Parathyroid adenoma (tissue), 2 donors: ENCODE measurements around the gene RNPEPL1.

Experiments
- H2AFZ ChIP-seq: fragments of 300-600 bp; sonication (generic); one replicate; pipeline ENCODE4 v1.7.0; 2017; ENCODE audit warnings: antibody characterized with exemption, mild to moderate bottlenecking
- H3K27ac ChIP-seq: fragments of 300-600 bp; sonication (generic); one replicate; pipeline ENCODE4 v1.7.0; 2017
- H3K27me3 ChIP-seq: fragments of 300-600 bp; sonication (generic); one replicate; pipeline ENCODE4 v1.7.0; 2017; ENCODE audit warnings: low read length; ENCODE audit not compliant: control insufficient read depth, insufficient read depth
- H3K36me3 ChIP-seq: fragments of 300-600 bp; sonication (generic); one replicate; pipeline ENCODE4 v1.7.0; 2017; ENCODE audit warnings: low read length; ENCODE audit not compliant: control insufficient read depth, insufficient read depth
- H3K4me1 ChIP-seq: fragments of 300-600 bp; sonication (generic); one replicate; pipeline ENCODE4 v1.7.0; 2017; ENCODE audit warnings: control low read depth
- H3K4me2 ChIP-seq: fragments of 300-600 bp; sonication (generic); one replicate; pipeline ENCODE4 v1.7.0; 2017; ENCODE audit warnings: low read length
- H3K4me3 ChIP-seq: fragments of 300-600 bp; sonication (generic); one replicate; pipeline ENCODE4 v1.7.0; 2017; ENCODE audit warnings: low read depth, low read length
- H3K79me2 ChIP-seq: fragments of 300-600 bp; sonication (generic); one replicate; pipeline ENCODE4 v1.7.0; 2017; ENCODE audit warnings: control low read depth
- H3K9ac ChIP-seq: fragments of 300-600 bp; sonication (generic); one replicate; pipeline ENCODE4 v1.7.0; 2017; ENCODE audit warnings: mild to moderate bottlenecking
- H3K9me3 ChIP-seq: fragments of 300-600 bp; sonication (generic); one replicate; pipeline ENCODE4 v1.7.0; 2017; ENCODE audit warnings: low read length; ENCODE audit not compliant: control insufficient read depth
- TF ChIP-seq, protein P1 (sequence below): fragments of 300-600 bp; sonication (generic); IDR thresholded peaks from one replicate; pipeline ENCODE4 v1.7.0; 2017; ENCODE audit warnings: antibody characterized with exemption, mild to moderate bottlenecking
- donor health status: primary hyperparathyroidism.

Gene RNPEPL1

DNA sequence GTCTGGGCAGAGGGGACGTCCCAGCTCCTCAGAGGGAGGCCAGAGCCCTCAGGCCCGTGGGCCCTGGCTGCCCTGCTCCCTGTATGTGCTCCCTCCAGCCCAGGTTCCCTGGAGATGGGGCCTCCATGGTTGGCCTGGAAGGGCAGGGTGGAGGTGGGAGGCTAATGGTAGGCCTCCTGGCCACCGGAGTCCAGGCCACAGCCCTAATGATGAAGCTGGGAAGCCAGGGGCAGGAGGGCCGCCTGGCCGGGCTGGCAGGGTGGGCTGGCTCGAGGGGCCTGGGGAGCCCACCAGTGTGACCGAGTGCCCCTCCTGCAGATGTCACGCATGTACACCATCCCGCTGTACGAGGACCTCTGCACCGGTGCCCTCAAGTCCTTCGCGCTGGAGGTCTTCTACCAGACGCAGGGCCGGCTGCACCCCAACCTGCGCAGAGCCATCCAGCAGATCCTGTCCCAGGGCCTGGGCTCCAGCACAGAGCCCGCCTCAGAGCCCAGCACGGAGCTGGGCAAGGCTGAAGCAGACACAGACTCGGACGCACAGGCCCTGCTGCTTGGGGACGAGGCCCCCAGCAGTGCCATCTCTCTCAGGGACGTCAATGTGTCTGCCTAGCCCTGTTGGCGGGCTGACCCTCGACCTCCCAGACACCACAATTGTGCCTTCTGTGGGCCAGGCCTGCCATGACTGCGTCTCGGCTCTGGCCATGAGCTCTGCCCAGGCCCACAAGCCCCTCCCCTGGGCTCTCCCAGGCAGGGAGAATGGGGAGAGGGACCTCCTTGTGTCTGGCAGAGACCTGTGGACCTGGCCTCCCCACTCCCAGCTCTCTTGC, 9.2 kb downstream of the RNPEPL1 start:
- H3K4me3 ChIP-seq: no peak overlapping the region
- H3K9me3 ChIP-seq: no peaks in the 10 kb centered on the region
- no peak overlapping the region for H3K9ac ChIP-seq
- H3K79me2 ChIP-seq: peaks cover 21% of the 10 kb centered on the region
- no peak overlapping the region for H3K4me2 ChIP-seq
- no peak overlapping the region for H2AFZ ChIP-seq
- no peaks in the 10 kb centered on the region for H3K36me3 ChIP-seq
- no peaks in the 10 kb centered on the region for H3K27me3 ChIP-seq
- H3K4me1 ChIP-seq: no peaks in the 10 kb centered on the region
- H3K27ac ChIP-seq: no peak overlapping the region
- TF ChIP-seq, protein P1, sequence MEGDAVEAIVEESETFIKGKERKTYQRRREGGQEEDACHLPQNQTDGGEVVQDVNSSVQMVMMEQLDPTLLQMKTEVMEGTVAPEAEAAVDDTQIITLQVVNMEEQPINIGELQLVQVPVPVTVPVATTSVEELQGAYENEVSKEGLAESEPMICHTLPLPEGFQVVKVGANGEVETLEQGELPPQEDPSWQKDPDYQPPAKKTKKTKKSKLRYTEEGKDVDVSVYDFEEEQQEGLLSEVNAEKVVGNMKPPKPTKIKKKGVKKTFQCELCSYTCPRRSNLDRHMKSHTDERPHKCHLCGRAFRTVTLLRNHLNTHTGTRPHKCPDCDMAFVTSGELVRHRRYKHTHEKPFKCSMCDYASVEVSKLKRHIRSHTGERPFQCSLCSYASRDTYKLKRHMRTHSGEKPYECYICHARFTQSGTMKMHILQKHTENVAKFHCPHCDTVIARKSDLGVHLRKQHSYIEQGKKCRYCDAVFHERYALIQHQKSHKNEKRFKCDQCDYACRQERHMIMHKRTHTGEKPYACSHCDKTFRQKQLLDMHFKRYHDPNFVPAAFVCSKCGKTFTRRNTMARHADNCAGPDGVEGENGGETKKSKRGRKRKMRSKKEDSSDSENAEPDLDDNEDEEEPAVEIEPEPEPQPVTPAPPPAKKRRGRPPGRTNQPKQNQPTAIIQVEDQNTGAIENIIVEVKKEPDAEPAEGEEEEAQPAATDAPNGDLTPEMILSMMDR: no peak

DNA sequence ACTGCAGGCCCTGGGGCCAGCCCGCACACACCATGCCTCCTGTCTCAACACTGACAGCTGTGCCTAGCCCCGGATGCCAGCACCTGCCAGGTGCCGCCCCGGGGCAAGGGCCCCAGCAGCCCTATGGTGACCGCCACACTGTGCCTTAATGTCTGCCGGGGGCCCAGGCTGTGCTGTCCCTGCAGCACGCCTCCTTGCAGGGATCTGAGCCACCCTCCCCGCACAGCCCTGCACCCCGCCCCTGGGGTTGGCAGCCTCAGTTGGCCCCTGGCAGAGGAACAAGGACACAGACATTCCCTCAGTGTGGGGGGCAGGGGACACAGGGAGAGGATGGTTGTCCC, 9.8 kb downstream of the RNPEPL1 start:
- Histone ChIP-seq H2AFZ (no peak overlapping the region), H3K27ac (no peak overlapping the region), H3K4me3 (no peak overlapping the region), H3K4me1 (no peaks in the 10 kb centered on the region), H3K9me3 (no peaks in the 10 kb centered on the region), H3K36me3 (no peaks in the 10 kb centered on the region), H3K4me2 (no peak overlapping the region), H3K27me3 (no peaks in the 10 kb centered on the region), H3K79me2 (peaks cover 25% of the 10 kb centered on the region), H3K9ac (no peak overlapping the region)
- TF ChIP-seq, protein P1: no peak

DNA sequence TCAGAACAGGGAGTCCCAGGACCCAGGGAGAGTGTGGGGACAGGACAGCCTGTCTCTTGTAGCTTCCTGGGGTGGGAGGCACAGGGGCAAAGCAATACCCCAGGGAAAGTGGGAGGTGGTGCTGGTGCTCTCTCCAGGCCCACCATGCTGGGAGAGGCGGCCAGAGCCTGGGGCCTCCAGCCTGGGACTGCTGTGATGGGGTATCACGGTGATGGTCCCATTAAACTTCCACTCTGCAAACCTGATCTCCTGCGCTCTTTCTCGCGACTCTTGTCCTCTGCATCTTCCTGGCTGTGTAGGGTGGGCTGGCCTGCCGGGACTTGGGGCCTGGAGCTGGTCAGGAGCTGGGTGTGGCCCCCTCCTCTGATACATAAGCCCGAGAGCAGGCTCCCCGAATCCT, 10.2 kb downstream of the RNPEPL1 start:
- H3K4me1 ChIP-seq: no peaks in the 10 kb centered on the region
- TF ChIP-seq, protein P1: no peak
- peaks cover 25% of the 10 kb centered on the region for H3K79me2 ChIP-seq
- no peak overlapping the region for H3K9ac ChIP-seq
- no peak overlapping the region for H3K4me3 ChIP-seq
- no peak overlapping the region for H2AFZ ChIP-seq
- H3K4me2 ChIP-seq: no peak overlapping the region
- no peaks in the 10 kb centered on the region for H3K36me3 ChIP-seq
- no peaks in the 10 kb centered on the region for H3K27me3 ChIP-seq
- H3K9me3 ChIP-seq: no peaks in the 10 kb centered on the region
- no peak overlapping the region for H3K27ac ChIP-seq

DNA sequence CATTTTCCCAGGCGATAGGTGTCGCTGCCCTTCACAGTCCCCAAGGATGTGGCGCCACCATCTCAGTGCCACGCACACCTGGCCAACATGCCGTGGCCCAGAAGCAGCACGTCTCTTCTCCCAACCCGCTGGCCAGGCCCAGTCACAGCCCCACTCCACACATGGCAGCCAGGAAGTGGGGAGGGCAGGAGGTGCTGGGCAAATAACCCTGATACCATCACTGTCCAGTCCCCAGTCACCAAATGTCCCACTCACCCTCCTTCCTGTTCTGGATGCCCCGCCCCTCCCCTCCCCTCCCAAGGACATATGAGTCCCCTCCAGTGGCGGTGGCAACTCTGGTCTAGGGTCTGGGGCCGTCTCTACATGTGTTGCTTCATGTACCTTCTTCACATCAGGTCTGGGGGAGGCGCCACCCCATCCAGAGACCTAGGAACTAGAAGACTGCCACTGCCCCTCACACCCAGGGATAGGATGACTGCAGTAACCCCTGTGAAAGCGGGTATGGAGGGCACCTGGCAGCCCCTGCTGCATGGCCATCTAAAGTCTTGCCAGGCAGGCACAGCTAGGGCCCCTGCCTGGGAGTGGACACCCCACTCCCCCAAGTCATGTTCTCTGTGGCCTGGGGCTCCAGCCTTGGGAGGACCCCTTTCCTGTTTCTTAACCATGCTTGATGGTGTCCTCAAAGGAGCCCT, 10.9 kb downstream of the RNPEPL1 start:
- H3K4me3 ChIP-seq: no peak overlapping the region

More for the DNA sequence above, 10.9 kb downstream of the RNPEPL1 start:
- Histone ChIP-seq H3K27me3 (no peaks in the 10 kb centered on the region), H3K4me2 (no peak overlapping the region), H3K4me1 (no peaks in the 10 kb centered on the region), H3K9me3 (no peaks in the 10 kb centered on the region), H3K27ac (no peak overlapping the region), H3K79me2 (peaks cover 32% of the 10 kb centered on the region), H2AFZ (no peak overlapping the region), H3K36me3 (no peaks in the 10 kb centered on the region), H3K9ac (no peak overlapping the region)
- TF ChIP-seq, protein P1: no peak
